D721Med (cell line): ENCODE data around the gene HOXA5.

ENCODE experiments used
- DNase-seq: peaks from one replicate; pipeline ENCODE4 v3.0.0; 2011; ENCODE audit warnings: low spot score; ENCODE audit not compliant: insufficient read length
- FAIRE-seq: peaks from 2 replicates; lab custom pipeline; 2011; peaks lifted over from hg19 to GRCh38; lab: Jason Lieb, UNC
- CTCF ChIP-seq: IDR thresholded peaks from 2 replicates; pipeline ENCODE4 v1.5.1; 2012; ENCODE audit warnings: mild to moderate bottlenecking, control low read depth; ENCODE audit not compliant: insufficient read depth; ENCODE audit errors: missing control alignments

The HOXA5 gene

GRCh38 chr7:27101171-27101956 is 42.1 kb downstream of the HOXA5 start:
- DNase-seq (no peak), FAIRE-seq (no peak)
- TF ChIP-seq CTCF, result no peak

- TF ChIP-seq CTCF, result no peak
- FAIRE-seq (no peak), DNase-seq (no peak)
Measured at GRCh38 chr7:27100694-27101170, 42.7 kb downstream of the HOXA5 start.

- no peak for TF ChIP-seq CTCF
- DNase-seq, result no peak
- FAIRE-seq, result no peak
Measured at GRCh38 chr7:27099453-27100370, 43.8 kb downstream of the HOXA5 start.

GRCh38 chr7:27098578-27099451 is 44.7 kb downstream of the HOXA5 start:
- FAIRE-seq, result no peak
- DNase-seq, result no peak
- TF ChIP-seq CTCF, result no peak

- no peak for TF ChIP-seq CTCF
- DNase-seq, result no peak
- no peak for FAIRE-seq
Measured at GRCh38 chr7:27097686-27098577, 45.5 kb downstream of the HOXA5 start.
